SU-DHL-6 (cell line): ENCODE measurements around the gene LEMD3.

Source experiments
- H2AFZ ChIP-seq: fragments of 200-600 bp; sonication (generic); 2 replicates; pipeline ENCODE4 v1.6.1; 2014; ENCODE audit warnings: low read depth, mild to moderate bottlenecking, moderate library complexity, mixed read lengths, antibody characterized with exemption, low read length; ENCODE audit not compliant: severe bottlenecking
- H3F3A ChIP-seq: fragments of 200-600 bp; shearing (Covaris generic); 2 replicates; pipeline ENCODE4 v1.6.0; 2016; ENCODE audit warnings: antibody characterized with exemption, mild to moderate bottlenecking; ENCODE audit not compliant: insufficient read depth
- H3K27ac ChIP-seq: fragments of 200-600 bp; sonication (generic); 2 replicates; pipeline ENCODE4 v1.5.1; 2016; ENCODE audit warnings: low read depth, mild to moderate bottlenecking, low read length, moderate library complexity, mixed read lengths
- H3K27me3 ChIP-seq: fragments of 200-600 bp; sonication (generic), shearing (Covaris generic); 2 replicates; pipeline ENCODE4 v1.6.0; 2014; ENCODE audit warnings: mild to moderate bottlenecking, low read length
- H3K36me3 ChIP-seq: fragments of 200-600 bp; sonication (generic); 2 replicates; pipeline ENCODE4 v1.6.1; 2014; ENCODE audit warnings: mild to moderate bottlenecking, low read length, mixed read lengths
- H3K4me2 ChIP-seq: fragments of 300-600, 200-600 bp; shearing (Covaris generic), sonication (generic); 2 replicates; pipeline ENCODE4 v1.6.0; 2014; ENCODE audit warnings: low read length, low read depth, mild to moderate bottlenecking; ENCODE audit not compliant: poor library complexity, severe bottlenecking
- H3K4me3 ChIP-seq: fragments of 200-600 bp; sonication (generic); 2 replicates; pipeline ENCODE4 v1.5.1; 2014; ENCODE audit warnings: antibody characterized with exemption, low read length, mild to moderate bottlenecking, mixed read lengths; ENCODE audit not compliant: insufficient read depth, poor library complexity, severe bottlenecking
- H3K79me2 ChIP-seq: fragments of 200-600 bp; sonication (generic); 2 replicates; pipeline ENCODE4 v1.6.1; 2014; ENCODE audit warnings: mild to moderate bottlenecking, low read length, moderate library complexity; ENCODE audit not compliant: insufficient read depth
- H3K9ac ChIP-seq: fragments of 200-600 bp; sonication (generic); 2 replicates; pipeline ENCODE4 v1.7.0; 2014; ENCODE audit warnings: mild to moderate bottlenecking, low read length
- H3K9me2 ChIP-seq: fragments of 200-600 bp; sonication (generic); replicated peaks from 2 replicates; pipeline ENCODE4 v1.6.1; 2014; ENCODE audit warnings: low read length; ENCODE audit not compliant: insufficient read depth
- H3K9me3 ChIP-seq: fragments of 200-600 bp; sonication (generic); 2 replicates; pipeline ENCODE4 v1.6.1; 2014; ENCODE audit warnings: low read length, mixed read lengths; ENCODE audit not compliant: insufficient read depth
- H4K20me1 ChIP-seq: fragments of 200-600 bp; sonication (generic); 2 replicates; pipeline ENCODE4 v1.6.1; 2014; ENCODE audit warnings: low read depth, mild to moderate bottlenecking, antibody characterized with exemption, low read length, moderate library complexity, mixed read lengths
- CTCF ChIP-seq: fragments of 200-600 bp; sonication (generic); IDR thresholded peaks from one replicate; pipeline ENCODE4 v1.5.1; 2017; ENCODE audit warnings: antibody characterized with exemption, mild to moderate bottlenecking, low read length, moderate library complexity; ENCODE audit not compliant: insufficient read depth, poor library complexity, severe bottlenecking
- EZH2phosphoT487 ChIP-seq: fragments of 200-600 bp; sonication (generic), shearing (Covaris generic); conservative IDR thresholded peaks from 2 replicates; pipeline ENCODE4 v1.6.1; 2018; ENCODE audit warnings: mild to moderate bottlenecking, antibody characterized with exemption, low read length, moderate library complexity, mixed read lengths

Gene LEMD3

GRCh38 chr12:65217086-65217485 lies 47.7 kb downstream of the LEMD3 start:
- TF ChIP-seq EZH2phosphoT487 (no peak), CTCF (no peak)
- Histone ChIP-seq H3K9ac (no peak overlapping the region), H3K79me2 (peaks cover 3% of the 10 kb centered on the region; the same call in 1 of the 2 replicates), H3K4me2 (no peak overlapping the region), H3K36me3 (peaks cover 42% of the 10 kb centered on the region), H3K4me3 (no peak overlapping the region), H3K27ac (no peak overlapping the region), H3K9me3 (no peaks in the 10 kb centered on the region), H3K9me2 (no peaks in the 10 kb centered on the region), H3F3A (no peaks in the 10 kb centered on the region), H3K27me3 (no peaks in the 10 kb centered on the region), H4K20me1 (no peaks in the 10 kb centered on the region), H2AFZ (no peak overlapping the region)

- Histone ChIP-seq H3K9me3 (no peaks in the 10 kb centered on the region), H3K36me3 (peaks cover 62% of the 10 kb centered on the region), H3K4me2 (no peak overlapping the region), H3K27ac (no peak overlapping the region), H3K79me2 (peaks cover 10% of the 10 kb centered on the region), H2AFZ (no peak overlapping the region), H3F3A (no peaks in the 10 kb centered on the region), H3K9me2 (no peaks in the 10 kb centered on the region), H3K9ac (no peak overlapping the region), H3K4me3 (no peak overlapping the region), H3K27me3 (no peaks in the 10 kb centered on the region), H4K20me1 (no peaks in the 10 kb centered on the region)
- no peak for TF ChIP-seq CTCF
- TF ChIP-seq EZH2phosphoT487: no peak
These were observed 51.4 kb downstream of the LEMD3 start for GRCh38 chr12:65220761-65221160.

- no peak overlapping the region for H3K27ac ChIP-seq
- no peaks in the 10 kb centered on the region for H4K20me1 ChIP-seq
- no peak for TF ChIP-seq EZH2phosphoT487
- TF ChIP-seq CTCF: no peak
- H3K27me3 ChIP-seq: no peaks in the 10 kb centered on the region
- H3F3A ChIP-seq: 0 out of 2 replicates have a peak, but pooled peaks cover 5% of the 10 kb centered on the region
- peaks cover 32% of the 10 kb centered on the region for H3K79me2 ChIP-seq
- H3K4me2 ChIP-seq: no peak overlapping the region
- no peak overlapping the region for H3K9ac ChIP-seq
- no peak overlapping the region for H3K4me3 ChIP-seq
- H2AFZ ChIP-seq: no peak overlapping the region
- no peaks in the 10 kb centered on the region for H3K9me2 ChIP-seq
- peaks cover 9% of the 10 kb centered on the region; the same call in 1 of the 2 replicates for H3K9me3 ChIP-seq
- peaks cover 17% of the 10 kb centered on the region for H3K36me3 ChIP-seq
These were observed 60.1 kb downstream of the LEMD3 start for GRCh38 chr12:65229441-65229840.
